HS-27A (cell line): ENCODE data around the gene SAMMSON.

ENCODE experiments used
- DNase-seq: peaks from one replicate; pipeline ENCODE4 v3.0.0-alpha.2; 2012; ENCODE audit warnings: low read depth, missing footprints

The SAMMSON gene

DNA sequence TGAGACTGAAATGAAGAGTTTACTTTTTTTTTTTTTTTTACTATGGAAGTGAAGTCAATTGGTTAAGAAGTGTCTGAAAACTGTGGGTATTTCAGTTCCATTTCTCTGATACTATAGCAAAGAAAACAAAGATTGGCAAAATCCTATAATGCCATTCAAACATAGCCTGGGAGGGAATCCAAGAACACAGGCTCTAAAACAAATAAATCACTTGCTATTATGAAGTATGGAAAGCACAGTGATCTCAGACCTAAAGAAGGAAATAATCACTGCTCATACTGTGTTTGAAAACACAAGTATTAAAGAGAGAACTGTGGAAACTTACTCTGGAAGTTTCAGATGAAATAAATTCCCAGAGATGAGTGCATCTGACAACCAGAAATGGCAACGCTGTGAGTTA, 12.0 kb downstream of the SAMMSON start:
- no peak for DNase-seq

DNA sequence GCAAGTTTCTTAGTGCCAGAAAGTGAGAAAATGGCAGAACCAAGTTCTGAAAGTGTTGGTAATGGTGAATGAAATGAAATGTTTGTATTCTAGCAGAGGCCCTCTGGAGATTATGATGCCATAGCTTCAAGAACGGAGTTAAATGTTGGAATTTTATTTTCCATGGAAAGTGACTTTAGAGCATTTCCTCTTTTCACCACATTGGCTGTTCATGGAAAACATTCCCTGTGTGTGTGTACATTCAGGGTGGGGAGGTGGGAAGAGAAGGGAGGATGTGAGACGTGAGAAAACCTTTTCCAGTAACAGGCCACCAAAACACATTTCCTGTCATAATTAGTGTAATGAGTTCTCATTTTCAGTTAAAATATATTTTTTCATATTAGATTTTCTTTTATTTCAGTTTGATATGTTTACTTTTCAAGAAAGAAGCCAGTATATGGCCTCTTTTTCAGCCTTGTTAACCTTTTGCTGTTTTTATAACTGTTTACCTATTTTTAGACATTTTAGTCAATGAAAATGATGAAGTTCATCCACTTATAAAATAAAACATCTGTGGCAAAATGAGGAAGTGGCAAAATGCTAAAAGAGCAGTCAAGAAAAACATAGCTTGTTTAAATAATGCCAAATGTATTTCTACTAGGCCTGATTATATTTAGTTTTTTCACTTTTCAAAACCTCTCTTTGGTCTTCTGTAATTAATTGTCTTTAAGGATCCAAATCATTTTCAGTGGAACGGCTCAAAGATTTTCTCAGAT, 21.6 kb downstream of the SAMMSON start:
- no peak for DNase-seq

DNA sequence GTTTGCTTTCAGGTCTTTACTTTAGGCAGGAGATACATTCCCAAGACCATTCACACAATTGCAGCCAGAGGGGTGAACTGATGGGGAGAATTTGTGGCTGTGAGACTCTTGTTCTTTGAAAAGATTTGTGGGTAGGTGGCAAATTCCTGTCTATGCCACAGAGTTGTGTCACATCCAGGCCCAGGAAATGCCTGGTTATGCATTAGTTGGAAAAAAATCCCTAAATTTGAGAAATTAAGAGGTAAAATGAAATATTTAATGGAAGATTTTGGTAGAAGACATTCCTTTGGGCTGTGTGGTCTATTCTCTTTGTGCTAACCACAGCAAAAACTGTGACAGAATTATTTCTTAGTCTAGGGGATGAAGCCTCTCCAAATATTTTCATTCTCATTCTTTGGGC, 28.8 kb downstream of the SAMMSON start:
- DNase-seq, result no peak

DNA sequence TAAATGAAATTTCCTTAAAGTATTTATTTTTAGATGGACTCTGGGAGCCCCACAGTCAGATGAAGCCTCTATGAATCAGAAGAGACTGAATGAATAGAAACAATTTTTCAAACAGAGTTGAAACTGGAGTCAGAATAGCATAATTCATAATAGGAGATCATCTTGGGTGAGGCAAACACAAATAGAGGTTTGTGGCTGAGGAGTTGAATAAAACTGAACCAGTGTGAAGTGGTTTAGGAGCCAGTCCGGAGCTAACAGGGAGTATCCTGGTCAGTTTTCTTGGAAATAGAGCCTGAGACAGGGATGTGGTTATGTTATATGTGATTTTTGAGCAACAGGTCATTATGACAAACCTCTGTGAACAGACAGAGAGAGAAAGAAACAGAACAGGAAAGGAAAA, 39.2 kb downstream of the SAMMSON start:
- DNase-seq, result no peak

DNA sequence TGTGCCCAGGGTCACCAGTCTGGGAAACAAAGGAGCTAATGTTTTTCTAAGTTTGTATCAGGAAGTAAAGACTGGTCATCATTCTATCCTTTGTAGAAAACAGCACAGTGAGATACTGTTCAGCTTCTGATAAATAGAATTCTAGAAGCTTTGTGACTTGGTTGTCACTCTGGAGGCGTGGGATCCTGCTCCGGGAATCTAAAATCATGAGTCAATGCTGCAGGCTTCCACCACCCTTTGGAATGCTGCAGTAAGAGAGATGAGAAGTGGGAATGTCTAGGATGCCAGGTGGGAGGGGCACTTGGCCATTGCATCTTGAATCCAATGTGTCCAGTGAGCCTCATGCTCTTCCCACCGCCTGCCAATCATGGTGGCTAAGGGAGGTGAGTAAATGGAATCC, 40.9 kb downstream of the SAMMSON start:
- DNase-seq, result no peak

DNA sequence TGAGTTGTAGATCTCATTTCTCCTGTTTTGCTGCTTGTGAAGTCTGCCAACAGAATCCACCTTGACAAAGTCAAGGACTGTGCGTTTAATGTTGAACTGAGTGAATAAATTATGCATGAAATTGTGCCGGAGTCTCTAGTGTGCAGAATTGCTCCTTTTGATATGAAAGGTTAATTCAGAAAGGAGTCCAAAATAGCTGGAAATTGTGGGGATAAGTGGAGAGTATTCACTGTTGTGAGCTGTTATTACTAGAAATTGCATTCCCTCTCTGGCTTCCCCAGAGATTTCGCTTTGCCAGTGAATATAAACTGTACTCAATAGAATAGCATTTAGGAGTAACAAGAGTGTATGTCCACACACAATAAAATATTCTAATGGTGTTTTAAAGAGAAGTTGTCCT, 43.1 kb downstream of the SAMMSON start:
- DNase-seq, result no peak

DNA sequence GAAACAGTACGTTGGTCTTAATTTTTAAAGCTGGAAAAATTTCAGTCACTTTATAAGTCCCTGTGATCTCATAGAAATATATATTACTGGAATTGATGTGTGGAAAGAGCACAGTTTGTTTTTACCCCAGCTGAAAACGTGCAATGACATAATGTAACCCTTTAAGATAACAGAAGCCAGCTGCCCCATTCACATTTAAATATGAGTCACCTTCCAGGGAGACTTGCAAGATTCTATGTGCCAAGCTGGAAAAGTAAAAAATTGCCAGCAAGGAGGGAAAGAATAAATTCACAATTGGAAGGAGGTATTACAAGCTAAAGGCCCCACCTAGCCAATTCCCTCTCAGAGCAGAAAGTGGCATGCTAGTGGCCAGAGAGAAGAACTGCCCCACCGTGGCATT, 50.2 kb downstream of the SAMMSON start:
- DNase-seq, result no peak

DNA sequence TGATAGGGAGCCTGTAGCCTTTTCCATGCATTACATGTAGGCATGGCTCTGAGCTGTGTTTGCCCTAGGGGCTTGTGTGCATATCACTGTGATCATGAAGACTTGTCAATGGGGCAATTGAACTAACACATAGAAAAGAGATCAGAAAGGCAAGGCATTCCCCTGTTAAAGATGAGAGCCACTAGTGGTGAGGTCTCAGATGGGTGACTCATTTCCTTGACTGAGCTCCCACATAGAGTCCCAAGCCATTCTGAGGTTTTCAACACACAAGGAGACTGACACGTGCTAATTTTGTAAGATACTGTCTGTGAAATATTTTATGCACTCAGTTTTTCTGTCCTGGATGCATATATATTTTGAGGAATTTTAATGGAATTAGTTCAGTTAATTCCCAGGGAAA, 53.8 kb downstream of the SAMMSON start:
- no peak for DNase-seq

DNA sequence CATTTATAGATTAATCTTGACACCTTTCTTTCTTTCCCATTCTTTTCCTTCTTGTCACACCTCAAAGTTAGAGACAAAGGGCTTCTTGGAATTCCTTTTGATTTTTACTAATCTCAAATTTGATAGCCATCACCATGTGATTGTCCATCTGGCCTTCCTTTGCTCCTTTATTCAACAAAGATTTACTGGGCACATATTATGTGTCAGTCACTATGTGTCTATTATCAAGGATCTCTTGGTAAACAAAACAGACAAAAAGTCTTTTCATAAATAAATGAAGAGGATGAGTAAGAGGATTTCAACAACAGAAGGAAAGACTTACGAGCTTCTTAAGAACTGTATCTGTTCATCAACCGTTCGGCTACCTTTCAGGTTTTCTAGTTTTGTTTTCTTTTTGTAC, 56.5 kb downstream of the SAMMSON start:
- DNase-seq, result no peak

DNA sequence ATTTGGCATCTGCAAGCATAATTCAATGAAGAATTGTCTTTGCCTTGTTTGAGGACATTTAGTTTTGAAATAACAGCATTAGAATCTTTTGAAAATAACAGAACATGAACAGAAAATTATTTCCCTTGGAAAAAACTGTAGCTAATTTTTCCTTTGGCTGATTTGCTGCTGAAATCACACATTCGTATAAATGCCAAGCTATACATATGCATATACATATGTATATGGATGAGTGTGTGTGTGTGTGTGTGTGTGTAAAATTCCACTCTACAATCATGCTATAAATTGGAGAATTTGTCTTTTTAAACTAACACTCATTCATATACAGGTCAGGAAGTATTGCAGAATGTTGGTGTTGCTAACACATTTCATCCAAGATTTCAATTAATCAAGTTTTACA, 57.9 kb downstream of the SAMMSON start:
- no peak for DNase-seq

DNA sequence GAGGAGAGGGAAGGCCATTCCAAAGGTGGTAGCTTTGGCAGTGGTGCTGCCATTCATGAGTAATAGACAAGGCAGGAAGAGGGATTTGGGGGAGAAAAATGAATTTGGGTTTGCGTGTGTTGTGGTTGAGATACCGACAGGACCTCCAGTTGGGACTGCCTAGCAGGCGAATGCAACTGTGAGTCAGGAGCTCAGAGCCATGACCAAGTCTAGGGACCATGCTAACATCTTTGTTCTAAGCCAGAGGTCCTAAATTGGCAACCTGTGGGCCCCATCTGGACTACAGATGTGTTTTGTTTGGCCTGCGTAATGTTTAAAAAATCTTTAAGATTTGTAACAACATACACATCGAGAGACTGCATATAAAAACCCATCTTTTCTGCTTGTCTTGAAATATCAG, 61.6 kb downstream of the SAMMSON start:
- no peak for DNase-seq

DNA sequence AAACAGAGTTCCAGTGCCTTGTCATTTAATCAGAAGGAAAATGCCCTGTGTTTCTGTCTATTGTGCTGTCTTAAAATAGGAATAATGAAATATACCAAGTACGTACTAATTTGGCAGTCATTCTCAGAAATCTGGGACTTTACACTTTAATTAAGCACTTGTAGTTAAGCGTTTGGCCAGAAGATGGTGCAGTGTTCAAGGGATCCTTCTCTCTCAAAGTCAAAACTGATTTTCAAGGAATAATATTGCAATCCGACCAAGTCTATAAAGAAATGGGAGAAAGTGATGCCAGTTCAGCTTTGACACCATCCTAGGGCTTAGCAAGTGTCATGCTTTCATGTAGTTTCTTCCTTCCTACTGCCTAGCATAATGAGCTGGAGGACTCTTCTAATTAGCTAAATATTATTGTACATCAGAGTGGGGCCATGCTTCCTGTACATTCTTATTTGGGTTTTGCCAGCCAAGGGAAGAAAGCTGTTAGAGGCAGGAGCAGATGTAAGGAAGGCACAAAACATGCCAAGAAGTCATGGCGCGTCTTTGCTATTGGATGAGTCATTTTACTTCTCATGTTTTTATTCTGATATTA, 64.8 kb downstream of the SAMMSON start:
- peak; percentile 5 for DNase-seq

DNA sequence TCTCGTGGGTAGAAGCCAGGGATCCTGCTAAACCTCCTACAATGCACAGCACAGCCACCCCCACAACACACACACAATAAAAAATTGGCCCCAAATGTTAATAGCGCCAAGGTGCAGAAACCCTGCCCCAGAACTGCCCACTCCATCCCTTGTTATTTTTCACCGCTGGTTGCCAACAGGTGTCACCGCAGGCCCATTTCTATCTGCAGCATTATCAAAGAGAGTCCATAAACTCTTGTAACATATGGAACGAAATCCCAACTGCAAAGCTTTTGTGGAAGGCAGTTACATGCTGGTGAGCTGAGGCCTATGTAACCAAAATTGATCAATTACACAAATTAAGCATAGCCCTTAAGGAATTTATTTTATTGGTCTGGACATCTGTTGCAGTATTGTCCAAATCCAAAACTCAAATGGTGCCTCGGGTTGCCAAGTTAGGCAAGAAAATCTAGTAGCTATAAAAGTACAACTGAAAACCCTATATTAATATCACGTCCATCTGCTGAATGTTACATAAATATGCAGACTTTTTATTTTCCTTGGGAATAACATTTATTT, 66.2 kb downstream of the SAMMSON start:
- DNase-seq, result no peak

DNA sequence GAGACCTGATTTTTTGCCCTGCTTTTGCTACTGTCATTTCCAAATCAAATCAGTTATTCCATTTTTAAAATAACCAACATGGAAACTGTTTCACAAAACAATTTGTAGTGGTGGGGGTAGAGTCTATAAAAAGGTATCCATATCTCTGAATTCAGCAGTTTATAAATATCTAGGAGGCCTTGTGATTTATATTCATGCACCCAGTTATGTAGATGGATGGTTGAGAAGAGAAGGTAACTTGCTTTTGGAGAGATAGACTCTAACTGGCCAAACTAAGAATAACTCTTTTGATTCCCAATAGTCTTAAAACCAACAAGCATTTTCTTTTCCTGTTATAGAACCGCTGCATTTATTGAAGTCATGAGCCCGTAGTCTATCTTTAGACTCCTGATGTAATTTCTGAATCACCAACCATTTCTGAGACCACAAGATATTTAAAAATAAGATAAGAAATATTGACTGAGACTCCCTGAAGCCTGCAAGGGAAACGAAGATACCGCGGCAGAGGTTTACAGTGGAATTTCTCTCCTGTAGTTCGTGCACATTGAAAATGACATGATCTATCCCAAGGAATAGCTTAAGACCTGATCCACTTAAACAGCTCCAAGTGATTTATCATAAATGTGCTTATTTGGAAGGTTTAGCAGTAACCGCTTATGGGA, 68.5 kb downstream of the SAMMSON start:
- no peak for DNase-seq

DNA sequence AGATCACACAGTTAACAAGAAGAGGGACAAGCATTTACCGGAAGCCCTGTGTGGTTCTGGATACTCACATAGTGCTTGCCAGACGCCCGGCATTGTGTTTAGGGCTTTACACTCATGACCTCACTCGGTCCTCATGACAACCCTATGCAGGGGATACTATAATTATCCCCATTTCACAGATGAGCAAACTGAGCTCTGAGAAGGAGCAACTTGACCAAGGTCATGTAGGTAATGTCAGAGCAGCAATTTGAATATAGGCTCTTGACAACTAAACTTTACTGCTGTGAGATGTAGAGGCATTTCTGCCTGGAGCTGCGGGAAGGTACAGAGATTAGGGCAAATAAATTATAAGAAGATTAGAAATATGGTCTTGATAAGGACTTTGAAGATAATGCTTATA, 70.0 kb downstream of the SAMMSON start:
- DNase-seq, result no peak

DNA sequence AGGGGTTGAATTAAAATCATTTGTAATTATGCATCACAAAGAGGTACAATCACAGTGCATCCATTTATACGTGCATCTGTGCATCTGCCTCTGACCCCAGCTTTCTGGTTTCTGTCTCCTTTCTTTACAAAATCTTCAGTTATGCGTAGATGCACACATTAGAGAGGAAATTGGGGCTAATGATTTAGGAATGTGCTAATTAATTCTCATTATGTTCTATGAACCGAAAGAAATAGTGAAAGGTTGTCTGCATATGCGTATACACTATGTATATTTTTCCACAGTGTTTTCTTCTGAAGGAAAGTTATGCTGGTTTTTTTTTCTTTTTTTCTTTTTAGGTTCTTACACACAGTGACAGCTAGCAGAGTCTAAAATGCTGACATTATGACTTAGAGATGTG, 71.6 kb downstream of the SAMMSON start:
- no peak for DNase-seq

DNA sequence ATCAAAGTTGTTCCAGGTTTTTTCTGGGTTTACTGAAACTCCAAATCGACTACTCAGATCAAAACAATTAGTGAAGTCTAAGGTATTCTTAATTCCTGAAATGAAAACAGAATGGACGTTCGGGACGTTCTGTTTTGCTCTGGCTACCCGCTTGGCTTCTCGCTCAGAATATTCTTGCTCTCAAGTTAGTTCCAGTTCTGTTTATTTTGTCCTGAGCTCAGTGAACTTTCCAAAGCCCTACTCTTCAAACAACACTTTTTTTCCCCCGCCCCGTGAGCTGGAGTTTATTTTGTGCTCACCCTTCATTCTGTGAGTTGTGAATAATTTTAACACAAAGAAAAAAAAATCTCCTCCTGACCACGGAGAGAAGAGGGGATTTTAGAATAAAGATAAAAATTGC, 72.6 kb downstream of the SAMMSON start:
- DNase-seq, result no peak

DNA sequence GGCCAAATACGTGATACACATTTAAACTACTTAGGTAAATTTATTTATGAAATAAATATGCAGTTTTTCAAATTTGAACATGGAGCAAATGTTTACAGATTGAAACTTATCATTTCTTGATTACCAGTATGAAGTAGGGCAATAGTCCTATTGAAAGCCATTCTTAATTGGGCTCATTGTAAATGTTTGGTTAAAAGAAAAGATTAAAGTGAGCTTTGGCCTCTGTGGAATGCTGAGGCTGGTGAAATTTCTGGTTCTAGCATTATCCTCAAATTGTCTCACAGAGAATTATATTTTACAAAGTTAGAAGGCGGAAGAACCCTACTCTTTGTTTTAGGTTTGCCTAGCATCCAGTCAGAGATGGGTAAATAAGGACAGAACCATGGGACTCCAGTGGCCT, 73.2 kb downstream of the SAMMSON start:
- DNase-seq, result no peak

DNA sequence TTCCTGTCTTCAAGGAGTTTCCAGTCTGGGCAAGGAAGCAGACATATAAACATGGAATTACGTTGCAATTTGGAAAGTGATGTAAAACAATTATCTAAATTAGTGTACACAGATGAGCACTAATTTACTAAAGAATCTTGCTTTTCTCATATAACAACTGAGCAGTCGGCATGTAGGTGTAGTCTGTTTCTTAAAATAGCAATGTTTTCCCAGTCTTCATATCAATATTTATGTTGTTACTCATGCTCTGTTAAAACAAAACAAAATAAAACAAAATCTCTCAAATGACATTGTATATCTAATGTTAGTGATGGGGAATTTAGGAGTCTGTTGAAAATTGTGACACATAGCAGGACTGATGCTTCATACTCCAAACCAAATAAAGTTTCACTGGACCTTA, 75.6 kb downstream of the SAMMSON start:
- no peak for DNase-seq

DNA sequence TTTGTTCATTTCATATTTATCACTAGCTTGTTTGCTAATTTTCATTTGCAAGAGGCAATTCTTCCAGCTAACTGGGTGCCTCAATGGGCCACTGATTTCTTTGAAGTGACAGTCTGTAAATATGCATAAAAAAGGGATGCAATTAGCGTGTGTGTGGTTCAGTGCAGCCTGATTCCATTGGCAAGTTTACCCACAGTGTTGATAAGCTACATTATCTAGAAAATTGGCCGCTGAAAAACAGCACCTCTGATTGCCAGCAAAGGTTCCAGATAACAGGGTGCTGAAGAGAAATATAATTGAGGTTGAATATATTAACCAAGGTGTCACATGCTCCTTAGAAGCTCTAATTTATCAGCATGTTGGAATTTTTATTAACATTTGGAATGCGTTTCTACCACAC, 76.9 kb downstream of the SAMMSON start:
- no peak for DNase-seq

DNA sequence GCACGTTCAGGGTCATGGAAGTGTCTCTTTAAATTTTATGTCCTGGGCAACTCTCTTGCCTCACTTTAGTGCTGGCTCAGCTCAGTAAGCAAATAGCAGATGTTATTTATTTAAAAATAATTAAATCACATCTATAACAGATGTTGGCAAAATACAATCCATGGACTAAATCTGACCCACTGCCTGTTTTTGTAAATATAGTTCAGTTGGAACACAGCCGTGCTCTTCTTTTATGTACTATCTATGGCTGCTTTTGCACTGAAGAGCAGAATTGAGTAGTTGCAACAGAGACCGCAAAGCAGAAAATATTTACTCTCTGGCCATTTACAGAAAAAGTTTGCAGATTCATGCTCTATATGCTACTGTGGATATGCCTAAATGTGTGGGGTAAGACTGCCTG, 79.2 kb downstream of the SAMMSON start:
- DNase-seq, result no peak

DNA sequence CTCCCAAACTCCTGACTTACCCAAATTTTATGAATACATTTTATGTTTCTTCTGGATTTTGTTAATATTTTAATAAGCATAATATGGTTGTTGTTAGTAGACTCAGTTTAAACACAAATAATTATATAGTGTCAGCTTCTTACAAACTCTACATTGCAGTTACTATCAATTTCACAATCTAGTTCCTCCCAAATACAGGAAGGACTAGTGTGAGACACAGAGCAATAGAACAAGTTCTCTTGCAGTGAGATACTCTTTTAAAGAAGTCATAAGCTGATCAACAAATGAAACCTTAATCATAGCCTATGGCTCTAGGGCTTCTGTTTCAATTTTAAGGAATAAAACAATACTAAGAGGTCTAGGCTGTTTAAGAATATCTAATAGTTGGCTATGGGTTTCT, 86.1 kb downstream of the SAMMSON start:
- no peak for DNase-seq

DNA sequence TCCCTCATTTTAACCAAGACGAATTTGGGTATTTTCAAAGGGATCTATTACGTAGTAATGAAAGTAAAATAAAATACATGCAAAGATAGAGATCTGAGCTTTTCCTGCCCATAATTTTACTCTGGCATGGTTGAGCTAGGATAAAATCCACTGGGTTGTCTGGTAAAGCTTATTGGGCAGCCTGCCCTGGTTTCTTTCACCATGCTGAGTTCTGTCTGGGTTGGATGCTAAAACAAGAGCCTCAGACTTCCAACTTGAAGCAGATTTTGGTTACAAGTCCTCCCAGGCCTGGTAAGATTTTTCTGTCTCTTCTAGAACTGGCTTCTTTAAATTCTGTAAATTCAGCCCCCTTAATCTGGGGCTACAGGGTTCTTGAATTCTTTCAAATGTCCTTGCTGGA, 86.8 kb downstream of the SAMMSON start:
- no peak for DNase-seq
